BJ (cell line): Measurements from ENCODE around the gene SATB2. TPM values are rescaled to one million over a fixed set of nuclear protein-coding genes. Genes with fewer than 3 reads are reported as not detected.

Source experiments
- CTCF ChIA-PET: fragments of 350-600 bp; formaldehyde crosslinking; extraction: SDS; loops from one replicate; lab custom pipeline; 2021; ENCODE audit warnings: antibody characterized with exemption, inconsistent platforms; lab: Yijun Ruan, JAX
- POLR2A ChIA-PET: fragments of 300-600 bp; sonication (Branson Sonifier 250); formaldehyde crosslinking; extraction: SDS; loops from one replicate; lab custom pipeline; 2021; ENCODE audit warnings: antibody characterized with exemption; lab: Charles Lee
- DNase-seq: peaks from one replicate; pipeline ENCODE4 v3.0.0-alpha.2; 2011; ENCODE audit warnings: low read depth
- H3K27me3 ChIP-seq: 2 replicates; pipeline ENCODE4 v1.6.0; 2011; ENCODE audit warnings: low read length; ENCODE audit not compliant: control insufficient read depth, insufficient read depth
- H3K36me3 ChIP-seq: 2 replicates; pipeline ENCODE4 v1.5.1; 2011; ENCODE audit warnings: low read length; ENCODE audit not compliant: control insufficient read depth, insufficient read depth
- H3K4me3 ChIP-seq: 2 replicates; pipeline ENCODE4 v1.5.1; 2011; ENCODE audit warnings: low read depth, mild to moderate bottlenecking, control low read depth, low read length
- CTCF ChIP-seq: IDR thresholded peaks from 2 replicates; pipeline ENCODE4 v1.5.1; 2011; ENCODE audit warnings: low read depth, mild to moderate bottlenecking, control low read depth, inconsistent platforms, low read length, moderate library complexity; ENCODE audit not compliant: insufficient read depth
- polyA plus RNA-seq: library from polyadenylated mRNA; depleted of rRNA; stranded (reverse); fragments of >200 nt; gene quantifications from 2 replicates; pipeline ENCODE4 v1.2.3, GENCODE V29; 2011

SATB2 gene
- polyA plus RNA-seq, 1 experiment, result 4.8 TPM

- ChIA-PET CTCF (no interaction called here), POLR2A (no interaction called here)
- peaks cover 3% of the 10 kb centered on the region for H3K36me3 ChIP-seq
- TF ChIP-seq CTCF, result no peak
- DNase-seq, result no peak
- H3K27me3 ChIP-seq, result no peaks in the 10 kb centered on the region
- no peak overlapping the region for H3K4me3 ChIP-seq
Measured at GRCh38 chr2:199307461-199307860, 150.3 kb downstream of the SATB2 start.

- no peaks in the 10 kb centered on the region for H3K27me3 ChIP-seq
- no peak overlapping the region for H3K4me3 ChIP-seq
- TF ChIP-seq CTCF, result no peak
- POLR2A ChIA-PET, result no interaction called here
- H3K36me3 ChIP-seq, result peaks cover 3% of the 10 kb centered on the region
- CTCF ChIA-PET, result interaction anchor here (1.4 to 1.6 kb wide), 2 partner anchors 21 to 157 kb away, joined by 3 to 4 read pairs; no protein-coding TSS in a partner anchor
- no peak for DNase-seq
Measured at GRCh38 chr2:199306116-199306515, 151.6 kb downstream of the SATB2 start.

- peak; percentile 97 for DNase-seq
- H3K36me3 ChIP-seq, result peaks cover 3% of the 10 kb centered on the region
- POLR2A ChIA-PET, result no interaction called here
- CTCF ChIA-PET, result interaction anchor here (1.0 kb wide), 1 partner anchor 8 kb away, joined by 3 read pairs; no protein-coding TSS in a partner anchor
- no peak for TF ChIP-seq CTCF
- H3K4me3 ChIP-seq, result 0 out of 2 replicates have a peak overlapping the region, but pooled peaks have one; percentile 1
- no peaks in the 10 kb centered on the region for H3K27me3 ChIP-seq
Measured at GRCh38 chr2:199303728-199304177, 154.0 kb downstream of the SATB2 start.

GRCh38 chr2:199302851-199303250 lies 154.9 kb downstream of the SATB2 start:
- TF ChIP-seq CTCF, result no peak
- peak; percentile 37 for DNase-seq

GRCh38 chr2:199288424-199288823 lies 169.3 kb downstream of the SATB2 start:
- H3K4me3 ChIP-seq, result no peak overlapping the region
- CTCF ChIA-PET, result no interaction called here
- POLR2A ChIA-PET, result no interaction called here
- TF ChIP-seq CTCF, result no peak
- H3K27me3 ChIP-seq, result no peaks in the 10 kb centered on the region
- DNase-seq, result no peak
- H3K36me3 ChIP-seq, result no peaks in the 10 kb centered on the region

More at GRCh38 chr2:199302851-199303250, 154.9 kb downstream of the SATB2 start:
- H3K4me3 ChIP-seq, result no peak overlapping the region
- no peaks in the 10 kb centered on the region for H3K36me3 ChIP-seq
- CTCF ChIA-PET, result no interaction called here
- no peaks in the 10 kb centered on the region for H3K27me3 ChIP-seq
- POLR2A ChIA-PET, result interaction anchor here (0.6 kb wide), 1 partner anchor 36 kb away, joined by 3 read pairs; no protein-coding TSS in a partner anchor
